Stimulated activated CD8-positive, alpha-beta memory T cell treated with anti-CD3 and anti-CD28 coated beads, Interleukin-7, amount 100 ng/mL, for 48 hours (primary cell): ENCODE measurements around the gene TLR9.

Experiments
- DNase-seq, 2 donors: peaks; one replicate each; pipeline ENCODE4 v3.0.0-alpha.2; 2020; ENCODE audit warnings: low read depth in 1 of 2; ENCODE audit errors: extremely low read depth in 1 of 2

TLR9 gene

DNA sequence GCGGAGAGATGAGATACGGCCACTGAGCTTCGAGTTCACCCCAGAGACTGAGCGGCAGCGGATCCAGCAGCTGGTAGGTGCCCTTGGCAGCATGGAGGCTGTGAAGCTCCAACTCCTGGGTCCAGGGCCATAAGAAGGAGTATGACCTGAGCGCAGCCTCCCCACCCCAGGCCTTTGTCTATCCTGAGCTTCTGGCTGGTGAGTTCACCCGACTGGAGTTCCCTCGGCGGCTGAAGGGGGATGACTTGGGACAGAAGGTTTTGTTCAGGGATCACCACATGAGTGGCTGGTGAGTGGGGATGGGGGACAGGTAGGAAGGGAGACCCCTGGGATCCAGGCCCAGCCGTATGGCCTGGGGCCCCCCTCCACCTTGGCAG lies 22.7 kb upstream of the TLR9 start:
- DNase-seq = no peak

DNA sequence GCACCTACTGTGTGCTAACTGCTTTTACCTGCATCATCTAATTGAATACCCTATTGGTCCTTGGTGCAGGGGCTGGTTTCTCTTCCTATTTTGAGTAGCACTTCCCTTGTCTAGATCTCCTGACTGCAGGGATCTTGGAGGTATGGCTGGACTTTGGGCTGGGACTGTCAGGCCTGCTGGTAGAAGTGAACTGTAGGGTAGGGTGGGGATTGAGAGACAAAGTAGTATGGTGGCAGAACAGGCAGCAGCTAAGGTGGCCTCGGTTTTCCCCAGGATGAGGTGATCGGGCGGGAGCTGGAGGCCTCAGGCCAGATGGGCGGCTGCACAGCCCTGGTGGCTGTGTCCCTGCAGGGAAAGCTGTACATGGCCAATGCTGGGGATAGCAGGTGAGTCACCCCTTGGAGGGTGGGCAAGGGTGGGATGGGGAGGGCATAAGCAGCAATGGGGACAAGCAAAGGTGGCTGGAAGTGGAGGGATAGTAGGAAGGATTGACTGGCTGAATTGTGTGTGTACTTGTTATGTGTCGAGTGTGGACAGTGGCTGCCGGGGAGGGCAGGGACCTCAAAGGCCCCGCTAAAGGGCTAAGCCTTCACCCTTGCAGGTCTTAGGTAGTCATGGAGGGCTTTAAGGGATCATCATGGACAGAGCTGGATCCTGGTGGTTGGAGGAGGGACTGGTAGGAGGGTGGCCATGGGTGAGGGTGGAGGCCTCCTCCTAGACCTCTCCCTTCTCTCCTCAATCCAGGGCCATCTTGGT lies 22.1 kb upstream of the TLR9 start:
- DNase-seq = no peak

DNA sequence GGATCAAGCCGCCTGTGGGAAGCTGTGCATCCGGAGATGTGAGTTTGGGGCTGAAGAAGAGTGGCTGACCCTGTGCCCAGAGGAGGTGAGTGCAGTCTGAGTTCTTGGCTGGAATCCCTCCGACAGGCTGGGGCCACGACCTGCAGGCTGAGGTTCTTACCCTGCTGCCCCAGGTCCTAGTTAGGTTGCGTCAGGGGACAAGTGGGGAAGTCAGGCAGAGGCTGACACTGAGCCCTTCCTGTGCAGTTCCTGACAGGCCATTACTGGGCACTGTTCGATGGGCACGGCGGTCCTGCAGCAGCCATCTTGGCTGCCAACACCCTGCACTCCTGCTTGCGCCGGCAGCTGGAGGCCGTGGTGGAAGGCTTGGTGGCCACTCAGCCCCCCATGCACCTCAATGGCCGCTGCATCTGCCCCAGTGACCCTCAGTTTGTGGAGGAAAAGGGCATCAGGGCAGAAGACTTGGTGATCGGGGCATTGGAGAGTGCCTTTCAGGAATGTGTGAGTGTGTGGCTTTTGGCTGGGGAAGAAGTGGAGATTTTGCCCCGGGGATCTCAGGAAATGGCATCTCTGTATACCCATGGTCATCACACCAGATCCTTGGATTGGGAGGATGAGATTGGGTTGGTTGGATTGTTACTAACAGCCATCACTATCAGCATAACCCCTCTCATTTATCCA lies 21.4 kb upstream of the TLR9 start:
- DNase-seq = no peak

DNA sequence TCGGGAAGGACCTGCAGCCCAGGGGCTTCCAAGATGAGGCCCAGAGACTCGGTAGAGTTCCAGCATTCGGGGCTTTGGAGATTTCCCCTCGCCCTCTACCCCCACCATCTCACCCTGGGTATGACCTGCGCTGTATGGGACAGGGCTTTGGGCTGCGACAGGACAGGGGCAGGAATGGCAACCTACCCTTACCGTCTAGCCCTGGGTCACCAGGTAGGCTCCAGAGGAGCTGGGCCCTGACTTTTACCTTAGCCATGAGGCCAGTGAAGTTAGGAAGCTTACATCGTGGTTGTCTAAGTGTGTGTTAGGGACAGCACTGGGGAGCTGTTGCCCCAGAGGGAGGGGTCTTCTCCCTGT lies 20.8 kb upstream of the TLR9 start:
- DNase-seq = no peak

DNA sequence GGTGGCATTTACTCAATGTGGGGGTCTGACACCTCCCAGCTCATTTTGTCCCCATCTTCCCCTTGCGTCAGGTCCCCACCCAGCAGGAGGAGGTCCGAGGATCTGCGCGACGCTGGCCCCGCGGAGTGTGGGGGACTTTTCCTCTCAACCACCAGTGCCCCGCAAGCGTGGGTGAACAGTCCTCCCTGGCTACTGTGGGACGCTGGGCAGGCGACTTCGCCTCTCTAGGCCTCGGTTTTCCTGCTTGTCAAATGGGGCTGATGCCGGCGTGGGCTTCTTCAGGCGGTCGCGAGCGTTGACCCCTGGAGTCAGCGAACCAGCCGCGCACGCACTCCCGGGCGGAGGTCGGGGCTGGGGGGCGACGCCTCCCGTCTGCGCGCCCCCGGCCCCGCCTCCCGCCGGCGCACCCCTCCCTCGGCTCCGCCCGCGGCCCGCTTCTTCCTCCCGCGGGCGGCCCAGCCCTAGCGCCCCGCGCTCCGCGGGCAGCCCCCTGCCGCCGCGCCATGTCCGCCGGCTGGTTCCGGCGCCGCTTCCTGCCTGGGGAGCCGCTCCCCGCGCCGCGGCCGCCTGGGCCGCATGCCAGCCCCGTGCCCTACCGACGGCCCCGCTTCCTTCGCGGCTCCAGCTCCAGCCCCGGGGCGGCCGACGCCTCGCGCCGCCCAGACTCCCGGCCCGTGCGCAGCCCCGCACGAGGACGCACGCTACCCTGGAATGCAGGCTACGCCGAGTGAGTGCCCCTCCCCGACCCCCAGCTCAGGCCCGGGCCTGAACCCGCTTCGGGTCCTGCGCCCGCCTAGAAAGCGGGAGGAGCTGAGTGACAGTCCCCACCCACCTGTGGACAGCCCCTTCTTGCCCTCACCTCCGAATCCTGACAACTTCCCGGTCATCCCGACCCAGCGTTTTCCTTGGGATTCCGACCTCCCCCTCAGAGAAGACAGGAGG lies 20.1 kb upstream of the TLR9 start, which contains the start of gene PPM1M:
PPM1M (plus strand) TSS at position 438 of the 942 bp plus-strand sequence; CDS start at position 504, 66 bp downstream.
- no peak for DNase-seq

DNA sequence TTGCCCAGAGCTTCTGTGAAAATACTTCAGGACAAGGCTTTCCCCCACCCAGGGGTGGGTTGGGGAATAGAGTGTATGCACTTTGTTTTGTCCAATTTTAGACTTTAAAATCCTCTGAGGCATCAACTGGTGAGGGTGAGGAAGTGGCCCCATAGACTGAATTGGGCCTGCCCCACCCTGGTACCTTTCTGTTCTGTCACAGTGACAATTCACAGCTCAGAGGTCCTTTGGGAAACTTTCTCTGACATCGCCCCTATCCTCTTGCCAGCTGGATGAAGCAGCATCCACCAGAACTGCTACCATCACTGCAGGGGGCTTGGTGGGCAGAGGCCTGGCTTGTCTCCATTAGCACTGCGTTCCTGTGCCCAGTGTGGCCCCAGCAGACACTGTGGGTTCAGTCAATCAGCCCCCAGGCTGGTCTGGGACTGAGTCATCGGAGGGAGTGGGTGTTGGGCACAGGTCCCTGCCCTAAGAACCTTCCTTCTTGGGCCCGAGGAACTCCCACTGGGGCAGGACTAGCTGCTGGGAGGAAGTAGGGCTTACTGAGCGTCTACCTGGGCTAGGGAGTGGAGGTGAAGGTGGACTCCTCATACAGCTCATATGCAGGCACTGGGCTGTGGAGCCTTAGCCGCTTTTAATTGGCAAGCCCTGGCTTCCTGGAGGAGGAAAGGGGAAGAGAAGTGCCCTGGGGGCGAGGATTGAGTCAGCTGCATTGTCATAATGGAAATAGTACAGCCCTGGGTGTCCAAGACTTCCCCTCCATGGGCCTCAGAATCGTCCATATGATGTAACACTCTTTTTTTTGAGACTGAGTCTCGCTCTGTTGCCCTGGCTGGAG lies 18.6 kb upstream of the TLR9 start:
- peak in 1 of 2 donors; percentile 54 for DNase-seq

DNA sequence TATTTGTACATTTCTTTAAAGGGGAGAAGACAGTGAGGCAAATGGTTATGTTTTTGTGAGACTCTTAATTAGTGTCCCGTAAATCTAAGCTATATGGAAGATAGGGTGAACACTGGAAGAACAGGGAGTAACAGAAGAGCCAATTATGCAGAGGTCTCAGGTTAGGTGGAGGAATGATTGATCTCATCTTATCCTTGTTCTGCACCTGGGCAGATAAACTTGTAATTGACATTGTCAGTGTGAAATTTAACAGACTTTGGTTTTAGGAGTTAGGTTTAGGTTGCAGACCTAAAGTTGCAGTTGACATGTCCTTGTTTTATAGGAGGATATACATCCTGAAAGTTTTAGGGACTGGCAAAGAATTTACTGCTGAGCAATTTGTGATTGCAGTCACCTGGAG lies 16.6 kb upstream of the TLR9 start:
- DNase-seq = no peak

DNA sequence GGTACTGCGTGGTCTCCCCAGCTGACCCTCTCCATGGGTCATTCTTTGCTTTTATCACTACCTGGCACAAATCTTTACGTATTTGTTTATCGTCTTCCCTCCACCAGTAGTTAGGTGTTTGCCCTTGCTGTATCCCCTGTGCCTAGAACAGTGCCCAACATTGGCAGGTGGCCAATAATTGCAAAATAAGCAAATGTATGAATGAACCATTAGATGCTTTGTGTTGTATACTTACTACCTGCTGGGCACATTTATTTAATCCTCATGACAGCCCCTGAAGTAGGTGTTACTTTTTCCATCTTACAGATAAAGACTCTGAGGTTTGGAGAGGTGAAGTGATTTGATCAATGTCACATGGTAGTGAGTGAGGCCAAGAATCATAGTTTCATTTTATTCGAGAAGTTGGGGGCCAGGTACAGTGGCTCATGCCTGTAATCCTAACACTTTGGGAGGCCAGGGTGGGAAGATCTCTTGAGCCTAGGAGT lies 15.5 kb upstream of the TLR9 start:
- DNase-seq = no peak

DNA sequence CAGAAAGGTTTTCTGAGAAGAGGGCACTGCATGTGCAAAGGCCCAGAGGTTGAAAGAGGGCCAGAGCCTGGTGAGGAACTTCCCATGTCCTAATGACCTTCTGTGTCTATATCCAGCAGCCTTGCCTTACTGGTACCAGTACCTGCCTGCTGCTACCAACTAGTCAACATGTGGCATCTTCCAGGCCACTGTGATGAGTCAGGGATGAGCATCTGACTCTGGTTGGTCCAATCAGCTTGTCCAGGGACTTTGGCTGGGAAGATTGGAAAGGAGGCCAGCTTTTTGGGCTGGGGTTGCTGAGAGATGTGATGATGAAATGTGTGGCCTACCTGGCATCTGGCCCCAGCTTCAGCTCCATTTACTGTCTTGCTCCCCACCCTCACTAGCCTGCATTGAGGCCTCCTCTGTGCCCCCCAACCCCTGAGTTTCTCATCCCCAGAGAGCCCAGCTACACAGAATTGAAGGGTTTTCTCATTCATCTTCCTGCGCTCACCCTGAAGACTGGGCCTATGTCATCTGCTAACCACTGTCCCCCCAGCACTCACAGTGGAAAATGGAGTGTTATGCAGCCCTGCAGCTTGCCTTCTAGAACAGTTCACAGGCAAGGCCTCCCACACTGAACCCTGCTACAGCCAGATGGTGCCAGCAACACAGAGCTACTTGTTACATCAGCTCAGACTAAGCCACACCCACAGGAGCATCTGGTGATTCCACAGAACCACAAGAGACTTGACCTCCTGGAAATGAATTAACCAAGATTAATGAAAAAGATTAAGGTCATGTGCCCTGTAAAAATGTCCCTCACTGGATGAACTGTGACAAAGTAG lies 14.8 kb upstream of the TLR9 start:
- DNase-seq = peak in 1 of 2 donors; percentile 68

DNA sequence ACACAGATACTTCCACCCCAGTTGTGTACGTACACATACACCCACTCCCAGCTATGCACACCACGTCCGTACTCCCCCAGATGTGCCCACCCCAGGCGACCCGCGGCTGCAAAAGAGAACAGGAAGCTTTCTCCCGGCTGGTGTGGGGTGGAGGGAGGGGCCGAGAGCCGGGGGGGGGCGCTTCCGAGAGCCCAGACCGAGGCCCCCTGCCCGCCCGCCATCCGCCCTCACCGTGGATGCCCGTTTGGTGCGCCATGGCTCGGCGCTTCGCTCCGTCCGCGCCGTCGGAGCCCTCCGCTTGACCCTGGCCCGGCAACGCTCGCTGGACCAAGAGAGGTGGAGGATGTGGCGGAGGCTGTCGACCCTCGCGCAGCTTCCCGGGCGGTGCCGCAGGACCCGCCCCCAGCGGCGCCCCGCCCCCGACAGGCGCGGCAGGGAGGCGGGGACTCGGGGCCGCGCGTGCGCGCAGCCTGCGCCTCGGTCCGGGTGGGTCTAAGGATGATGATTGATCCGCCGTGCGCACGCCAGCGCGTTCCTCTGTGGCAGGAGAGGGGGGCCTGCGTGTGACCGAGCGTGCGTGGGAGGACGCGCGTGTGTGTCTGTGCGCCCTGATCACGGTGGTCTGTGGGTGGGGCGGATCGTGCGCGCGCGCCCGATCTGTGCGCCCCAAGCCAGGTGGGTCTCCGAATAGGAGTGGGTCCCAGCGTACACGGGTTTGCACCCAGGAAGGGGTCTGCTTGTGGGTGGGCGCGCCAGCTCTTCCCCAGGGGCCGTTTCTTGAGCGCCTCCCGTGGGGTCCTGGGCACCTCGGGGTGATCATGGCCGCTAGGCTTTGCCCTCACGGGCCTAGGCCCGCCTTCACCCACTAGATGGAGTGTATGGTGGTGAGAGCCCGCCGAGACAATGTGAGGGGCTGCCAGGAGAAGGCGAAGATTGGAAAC lies 13.6 kb upstream of the TLR9 start, which contains the start of gene TWF2:
TWF2 (minus strand) TSS at position 398 of the 941 bp plus-strand sequence; CDS start at position 256, 142 bp downstream.
- peak; percentile 83 to 84 for DNase-seq

DNA sequence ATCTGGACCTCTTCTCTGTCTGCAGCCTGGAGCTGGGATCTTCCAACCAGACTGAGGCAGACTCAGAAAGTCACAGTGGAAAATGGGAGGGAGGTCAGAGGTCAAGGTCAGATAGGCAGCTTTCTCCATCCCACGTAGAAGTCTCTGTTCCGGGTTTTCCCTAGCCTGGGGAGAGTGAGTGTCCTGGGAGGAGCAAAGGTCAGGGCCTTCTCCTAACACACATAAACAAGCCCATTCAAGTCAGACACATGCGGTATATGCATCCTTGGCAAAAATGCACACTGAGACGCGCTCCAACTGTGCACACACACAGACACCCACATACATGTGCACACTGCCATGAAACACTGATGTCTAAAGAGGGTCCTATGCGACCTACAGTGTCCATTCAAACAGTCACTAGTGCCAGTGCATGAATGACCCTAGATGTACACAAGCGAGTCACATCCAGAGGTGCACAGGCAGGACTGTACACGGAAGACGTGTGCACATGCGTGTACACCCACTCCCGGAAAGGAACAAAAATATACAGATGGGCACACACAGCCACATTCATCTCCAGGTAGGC lies 12.8 kb upstream of the TLR9 start:
- no peak for DNase-seq

DNA sequence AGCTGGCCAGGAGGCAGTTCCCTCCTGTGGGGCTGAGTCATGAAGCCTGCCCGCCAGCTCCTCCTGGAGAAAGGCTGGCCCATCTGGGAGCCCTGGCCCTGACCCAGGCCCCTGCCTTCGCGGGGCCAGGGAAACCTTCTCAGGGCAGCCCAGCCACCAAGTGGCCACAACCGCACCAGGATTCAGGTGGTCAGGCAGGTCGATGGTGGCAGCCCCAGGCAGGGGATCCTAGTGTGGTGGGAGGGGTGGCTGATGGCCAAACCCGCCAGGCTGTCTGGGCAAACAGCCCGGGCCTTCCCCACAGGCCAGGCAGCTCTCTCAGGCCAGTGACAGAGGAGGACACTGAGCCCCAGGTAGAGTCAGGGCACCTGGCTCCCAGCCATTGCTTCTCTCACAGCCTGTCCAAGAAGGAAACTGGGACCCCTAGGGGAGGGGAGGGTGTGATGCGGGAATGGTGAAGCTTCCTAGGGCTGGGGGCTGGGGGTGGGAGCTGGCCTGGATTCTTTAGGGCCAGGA lies 12.3 kb upstream of the TLR9 start:
- no peak for DNase-seq

DNA sequence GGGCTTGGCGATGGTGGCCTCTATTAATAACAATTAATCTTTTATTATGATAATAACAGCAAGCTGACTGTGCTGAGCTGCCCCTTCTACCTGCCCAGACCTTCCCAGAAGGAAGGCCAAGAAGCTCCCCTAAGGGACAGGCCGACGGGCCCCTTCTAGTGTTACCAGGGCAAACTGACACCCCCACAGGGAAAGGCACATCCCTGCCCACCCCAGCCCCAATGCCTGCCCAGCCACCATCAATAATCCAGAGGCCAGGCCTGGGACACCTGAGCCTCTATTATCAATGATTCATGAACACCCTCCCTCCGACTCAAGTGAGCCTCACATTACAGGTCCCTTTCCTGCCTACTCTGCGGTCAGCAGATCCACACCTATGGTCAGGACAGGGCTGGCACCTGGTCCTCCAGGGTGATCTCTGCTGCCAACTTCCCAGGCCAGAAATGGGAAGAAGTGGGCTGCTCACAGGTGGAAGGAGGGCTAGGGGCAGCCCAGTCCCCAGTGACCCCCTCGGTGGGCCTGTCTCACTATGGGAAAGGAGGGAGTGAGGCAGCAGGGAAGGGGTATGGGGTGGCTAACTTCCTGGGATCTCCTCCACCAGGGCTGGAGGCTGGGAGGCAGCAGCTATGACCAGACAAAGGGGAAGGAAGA lies 11.7 kb upstream of the TLR9 start:
- DNase-seq = no peak

DNA sequence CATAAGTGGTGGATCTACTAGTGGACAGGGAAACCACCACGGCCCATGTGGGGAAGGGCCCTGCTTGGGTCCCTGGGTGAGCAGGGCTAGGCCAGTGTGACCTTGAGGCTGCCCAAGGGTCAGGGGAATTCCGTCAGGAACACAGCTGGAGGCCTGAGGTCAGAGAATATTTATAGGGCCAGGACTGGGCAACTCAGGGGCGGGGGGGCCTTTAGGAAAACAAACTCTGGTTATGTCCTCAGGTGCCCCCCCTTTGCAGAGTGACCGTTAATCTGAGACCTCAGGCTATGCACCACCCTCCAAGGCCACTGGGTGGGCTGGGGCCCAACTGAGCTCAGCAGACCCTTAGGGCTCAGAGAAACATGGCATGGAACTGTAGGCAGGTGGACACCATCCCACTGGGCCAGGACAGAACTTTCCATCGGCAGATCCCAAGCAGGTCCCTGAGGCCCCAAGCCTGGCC lies 11.0 kb upstream of the TLR9 start:
- no peak for DNase-seq

DNA sequence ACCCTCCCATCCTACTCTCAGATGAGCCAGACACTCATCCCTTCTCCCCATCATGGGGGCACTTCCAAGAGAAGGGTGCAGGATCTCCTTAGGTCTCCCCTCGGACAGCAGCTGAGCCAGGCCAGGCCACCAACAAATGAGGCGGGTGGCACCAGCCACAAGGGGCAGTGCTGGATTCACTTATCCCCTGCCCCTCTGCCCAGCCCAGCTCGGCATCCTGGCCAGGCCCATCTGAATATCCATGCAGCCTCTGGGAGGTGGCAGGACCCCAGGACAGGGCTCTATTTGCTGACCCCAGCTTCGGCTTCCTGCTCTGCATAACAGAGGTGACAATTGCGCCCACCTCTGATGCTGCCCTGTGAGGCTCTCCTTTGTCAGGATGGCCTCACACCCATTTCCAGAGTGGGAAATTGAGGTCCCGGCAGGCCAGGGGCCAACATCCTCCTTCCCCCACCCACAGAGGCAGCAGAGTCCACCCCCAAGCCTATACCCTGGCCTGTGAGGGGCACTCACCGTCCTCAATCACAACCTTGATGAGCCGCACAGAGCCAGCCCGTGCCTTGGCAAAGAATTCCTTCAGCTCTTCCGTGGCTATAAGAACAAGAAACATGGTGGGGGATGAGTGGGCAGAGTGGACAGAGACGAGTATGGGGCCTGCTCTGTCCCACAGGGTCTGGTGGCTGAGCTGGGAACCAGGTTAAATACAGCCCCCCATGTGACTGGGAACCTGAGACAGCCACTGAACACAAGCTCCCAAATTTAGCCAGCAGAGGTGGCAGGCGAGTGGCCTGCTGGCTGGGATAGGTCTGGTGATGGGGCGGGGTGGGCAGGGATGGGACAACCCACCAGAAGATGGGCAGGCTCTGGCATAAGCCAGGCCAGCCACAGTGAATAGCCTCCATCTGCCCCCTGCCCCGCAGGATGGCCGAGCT lies 9.3 kb upstream of the TLR9 start:
- DNase-seq = no peak

DNA sequence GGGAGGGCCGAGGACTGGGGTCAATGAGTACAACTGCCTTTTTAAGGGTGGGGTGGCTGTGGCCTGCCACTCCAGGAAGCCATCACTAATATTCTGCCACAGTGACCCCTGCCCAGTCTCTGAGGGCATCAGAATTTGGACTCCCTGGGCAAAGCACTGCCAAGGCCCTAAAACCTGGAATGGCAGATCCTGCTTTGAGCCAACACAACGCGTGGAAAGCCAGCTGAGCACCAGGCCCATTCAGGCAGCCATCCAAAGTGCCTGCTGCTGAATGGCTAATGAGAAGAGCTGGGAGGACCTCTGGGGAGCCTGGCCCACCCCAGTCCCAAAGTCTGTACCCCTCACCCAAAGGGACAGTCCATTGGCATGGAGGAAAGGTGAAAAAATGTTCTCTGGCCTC lies 8.5 kb upstream of the TLR9 start:
- no peak for DNase-seq
